ENCODE data around the gene RAB11B. TPM values are rescaled to one million over a fixed set of nuclear protein-coding genes. Genes with fewer than 3 reads are reported as not detected.
A peak's percentile ranks its signal among the peaks of the same experiment; 100 is the strongest.
"Not testable (repeated sequence)": the region's sequence is repeated elsewhere in the genome, so short reads cannot be mapped to it uniquely, and the experiment has no call there.

RAB11B gene
- total RNA-seq, 4 donors from 2014 or later: 76.2 to 181 (median 151) TPM

- no peak for TF ChIP-seq CTCF (IDR thresholded peaks at IDR 0.05)
- TF ChIP-seq POLR2A (IDR thresholded peaks at IDR 0.05): no peak
- Histone ChIP-seq H3K27me3 (no peaks in the 10 kb centered on the region), H3K4me1 (peaks cover 0 to 9% (median 0%) of the 10 kb centered on the region in 4 donors), H3K36me3 (no peaks in the 10 kb centered on the region), H3K9me3 (no peaks in the 10 kb centered on the region), H3K4me3 (no peak overlapping the region), H3K27ac (no peak overlapping the region)
- no peak for DNase-seq
Measured at GRCh38 chr19:8352134-8352827, 37.9 kb upstream of the RAB11B start.

- not testable (repeated sequence) for DNase-seq, H3K4me1 ChIP-seq, H3K36me3 ChIP-seq, H3K4me3 ChIP-seq, H3K9me3 ChIP-seq, H3K27me3 ChIP-seq, H3K27ac ChIP-seq
Measured at GRCh38 chr19:8352845-8353244, 37.3 kb upstream of the RAB11B start.

GRCh38 chr19:8355631-8356402, 34.3 kb upstream of the RAB11B start:
- no peak overlapping the region for H3K4me3 ChIP-seq
- peaks cover 0 to 9% (median 0%) of the 10 kb centered on the region in 4 donors for H3K4me1 ChIP-seq
- H3K9me3 ChIP-seq: no peaks in the 10 kb centered on the region
- no peaks in the 10 kb centered on the region for H3K36me3 ChIP-seq
- peak overlapping the region in 2 of 4 donors; percentile 35 to 59 for H3K27ac ChIP-seq
- TF ChIP-seq POLR2A (IDR thresholded peaks at IDR 0.05) (no peak), CTCF (IDR thresholded peaks at IDR 0.05) (no peak)
- no peaks in the 10 kb centered on the region for H3K27me3 ChIP-seq
- DNase-seq: peak in 1 of 3 donors; percentile 64

GRCh38 chr19:8357007-8357521, 33.1 kb upstream of the RAB11B start:
- Histone ChIP-seq H3K9me3 (no peaks in the 10 kb centered on the region), H3K27me3 (no peaks in the 10 kb centered on the region), H3K4me3 (no peak overlapping the region), H3K27ac (peak overlapping the region in 2 of 4 donors; percentile 10 to 48), H3K36me3 (no peaks in the 10 kb centered on the region), H3K4me1 (peaks cover 0 to 19% (median 0%) of the 10 kb centered on the region in 4 donors)
- TF ChIP-seq POLR2A (IDR thresholded peaks at IDR 0.05) (no peak), CTCF (IDR thresholded peaks at IDR 0.05) (no peak)
- no peak for DNase-seq

GRCh38 chr19:8358948-8359347, 31.2 kb upstream of the RAB11B start:
- Histone ChIP-seq H3K27ac (no peak overlapping the region), H3K9me3 (no peaks in the 10 kb centered on the region), H3K36me3 (no peaks in the 10 kb centered on the region), H3K4me1 (peaks cover 0 to 33% (median 0%) of the 10 kb centered on the region in 4 donors), H3K27me3 (no peaks in the 10 kb centered on the region), H3K4me3 (no peak overlapping the region)
- DNase-seq: no peak
- TF ChIP-seq POLR2A (IDR thresholded peaks at IDR 0.05) (no peak), CTCF (IDR thresholded peaks at IDR 0.05) (no peak)

GRCh38 chr19:8360196-8360595, 30.0 kb upstream of the RAB11B start:
- DNase-seq: peak in 1 of 3 donors; percentile 29
- no peaks in the 10 kb centered on the region for H3K9me3 ChIP-seq
- no peak overlapping the region for H3K27ac ChIP-seq
- H3K4me3 ChIP-seq: no peak overlapping the region
- no peaks in the 10 kb centered on the region for H3K36me3 ChIP-seq
- H3K27me3 ChIP-seq: no peaks in the 10 kb centered on the region
- peaks cover 0 to 41% (median 0%) of the 10 kb centered on the region in 4 donors for H3K4me1 ChIP-seq
- TF ChIP-seq POLR2A (IDR thresholded peaks at IDR 0.05): no peak
- no peak for TF ChIP-seq CTCF (IDR thresholded peaks at IDR 0.05)

All from Peyer's patch (tissue), 4 donors.